CD8-positive, alpha-beta memory T cell (primary cell): Measurements from ENCODE around the gene GARIN5A. TPM values are rescaled to one million over a fixed set of nuclear protein-coding genes. Genes with fewer than 3 reads are reported as not detected.

ENCODE experiments used
- CTCF ChIA-PET: fragments of 350-600 bp; sonication (Branson Sonifier 250); formaldehyde crosslinking; loops from one replicate; lab custom pipeline; 2021; ENCODE audit warnings: antibody characterized with exemption; lab: Charles Lee
- POLR2A ChIA-PET: fragments of 350-600 bp; sonication (Branson Sonifier 250); formaldehyde crosslinking; loops from one replicate; lab custom pipeline; 2021; ENCODE audit warnings: antibody characterized with exemption; lab: Charles Lee
- DNase-seq, 5 donors: peaks; one replicate each; pipeline versions ENCODE4 v3.0.0 to v3.0.0-alpha.2; 2020 to 2022; ENCODE audit warnings: mixed read lengths in 1 of 5
- H3K27ac ChIP-seq: one replicate; pipeline ENCODE4 v1.7.0; 2013; ENCODE audit warnings: low read depth, mild to moderate bottlenecking, low read length, moderate library complexity
- H3K27me3 ChIP-seq: 2 replicates; pipeline ENCODE4 v1.7.0; 2013; ENCODE audit warnings: low read length, mild to moderate bottlenecking; ENCODE audit not compliant: insufficient read depth, poor library complexity, severe bottlenecking
- H3K36me3 ChIP-seq: 2 replicates; pipeline ENCODE4 v1.7.0; 2013; ENCODE audit warnings: mild to moderate bottlenecking, low read length, moderate library complexity; ENCODE audit not compliant: insufficient read depth
- H3K4me1 ChIP-seq: 2 replicates; pipeline ENCODE4 v1.7.0; 2013; ENCODE audit warnings: mild to moderate bottlenecking, low read length, moderate library complexity; ENCODE audit not compliant: insufficient read depth
- H3K4me3 ChIP-seq: 2 replicates; pipeline ENCODE4 v1.7.0; 2013; ENCODE audit warnings: mild to moderate bottlenecking, low read length
- H3K9me3 ChIP-seq: 2 replicates; pipeline ENCODE4 v1.7.0; 2013; ENCODE audit warnings: mild to moderate bottlenecking, low read length
- H3K27ac Mint-ChIP-seq, 8 donors: one replicate each; pipeline ENCODE4 v1.8.0; 2020 to 2021; ENCODE audit warnings: mixed read lengths in 8 of 8, mild to moderate bottlenecking in 6 of 8, inconsistent platforms in 3 of 8, moderate library complexity in 3 of 8
- H3K27me3 Mint-ChIP-seq, 2 donors: one replicate each; pipeline ENCODE4 v1.8.0; 2020 to 2021; ENCODE audit warnings: mixed read lengths in 2 of 2, mild to moderate bottlenecking in 1 of 2, moderate library complexity in 1 of 2
- H3K36me3 Mint-ChIP-seq, 3 donors: one replicate each; pipeline ENCODE4 v1.8.0; 2020 to 2021; ENCODE audit warnings: mixed read lengths in 3 of 3, inconsistent platforms in 1 of 3, mild to moderate bottlenecking in 1 of 3
- H3K4me1 Mint-ChIP-seq, 3 donors: one replicate each; pipeline ENCODE4 v1.8.0; 2020 to 2021; ENCODE audit warnings: mixed read lengths in 3 of 3, inconsistent platforms in 1 of 3, mild to moderate bottlenecking in 1 of 3
- H3K4me3 Mint-ChIP-seq, 7 donors: one replicate each; pipeline ENCODE4 v1.8.0; 2020 to 2021; ENCODE audit warnings: mixed read lengths in 7 of 7, mild to moderate bottlenecking in 6 of 7, moderate library complexity in 4 of 7, inconsistent platforms in 2 of 7
- H3K9me3 Mint-ChIP-seq, 5 donors: one replicate each; pipeline ENCODE4 v1.8.0; 2020 to 2022; ENCODE audit warnings: mixed read lengths in 5 of 5, mild to moderate bottlenecking in 3 of 5, moderate library complexity in 2 of 5, inconsistent platforms in 1 of 5
- polyA plus RNA-seq: library from polyadenylated mRNA; unstranded; fragments of 300-500 nt; fragmentation: Illumina TruSeq; gene quantifications from one replicate; pipeline ENCODE4 v1.2.3, GENCODE V29; 2021
- total RNA-seq, 2 experiments: library from RNA; stranded (reverse); gene quantifications; one replicate each; pipeline ENCODE4 v1.2.3, GENCODE V29; 2021

Gene GARIN5A
- total and polyA plus RNA-seq, 3 experiments from 2014 or later = 0.33 to 0.97 (median 0.57) TPM

DNA sequence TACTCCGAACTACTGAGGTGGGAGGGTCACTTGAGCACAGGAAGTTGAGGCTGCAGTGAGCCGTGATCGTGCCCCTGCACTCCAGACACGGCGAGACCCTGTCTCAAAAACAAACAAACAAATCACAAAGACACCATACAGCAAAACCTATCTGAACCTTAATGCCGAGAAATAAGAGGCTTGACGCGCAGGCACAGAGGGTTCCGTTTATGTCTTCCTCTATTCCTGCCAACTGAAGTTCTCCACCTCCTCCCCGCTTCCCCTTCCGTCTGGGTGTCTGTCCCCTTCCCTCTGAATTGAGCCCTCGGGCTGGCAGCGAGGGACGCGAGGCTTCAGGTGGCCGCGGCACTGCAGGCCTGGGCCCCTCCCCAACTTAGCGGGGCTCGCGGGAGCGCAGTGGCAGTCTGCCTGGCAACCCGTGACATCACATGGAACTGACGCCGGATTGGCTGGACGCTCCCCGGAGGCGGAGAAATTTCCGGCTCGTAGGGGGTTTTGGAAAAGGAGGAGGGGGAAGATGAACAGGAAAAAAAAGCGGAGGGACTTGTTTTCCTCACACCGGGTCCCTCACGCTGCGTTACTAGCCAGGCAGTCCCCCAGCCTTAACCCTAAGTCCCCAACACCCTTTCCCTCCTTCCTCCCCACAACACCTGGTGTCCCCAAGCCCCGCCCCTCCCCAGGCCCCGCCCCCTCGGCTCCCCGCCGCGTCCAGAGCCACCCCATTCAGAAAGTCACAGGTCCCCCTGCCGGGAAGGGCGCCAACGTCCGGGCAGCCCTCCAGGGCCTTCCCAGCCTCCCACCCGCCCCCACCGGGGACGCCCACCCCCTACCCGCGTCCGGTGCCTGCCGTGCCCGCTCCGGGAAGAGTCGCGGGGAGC lies 45.1 kb downstream of the GARIN5A start:
- peak overlapping the region; percentile 89 to 97 (median 91) for H3K4me3 Mint-ChIP-seq
- CTCF ChIA-PET = no interaction called here
- Histone ChIP-seq H3K27ac (peak overlapping the region; percentile 19), H3K27me3 (peaks cover 4% of the 10 kb centered on the region), H3K9me3 (no peaks in the 10 kb centered on the region), H3K4me1 (peaks cover 9% of the 10 kb centered on the region), H3K36me3 (no peaks in the 10 kb centered on the region), H3K4me3 (peak overlapping the region; percentile 78)
- peak overlapping the region; percentile 64 to 96 (median 86) for H3K27ac Mint-ChIP-seq
- no peaks in the 10 kb centered on the region for H3K9me3 Mint-ChIP-seq
- H3K4me1 Mint-ChIP-seq = peaks cover 11 to 15% (median 12%) of the 10 kb centered on the region in 3 donors
- peak; percentile 76 to 89 (median 86) for DNase-seq
- POLR2A ChIA-PET = no interaction called here
- peaks cover 0 to 4% (median 0%) of the 10 kb centered on the region in 3 donors for H3K36me3 Mint-ChIP-seq
- peaks cover 22 to 43% of the 10 kb centered on the region in 2 donors for H3K27me3 Mint-ChIP-seq

GRCh38 chr19:50430888-50431342 lies 45.7 kb downstream of the GARIN5A start:
- peaks cover 11 to 15% (median 12%) of the 10 kb centered on the region in 3 donors for H3K4me1 Mint-ChIP-seq
- H3K27me3 Mint-ChIP-seq = peaks cover 20 to 43% of the 10 kb centered on the region in 2 donors
- no peak for DNase-seq
- CTCF ChIA-PET = no interaction called here
- H3K27ac ChIP-seq = peak overlapping the region; percentile 19
- H3K27me3 ChIP-seq = peaks cover 4% of the 10 kb centered on the region
- peaks cover 0 to 4% (median 0%) of the 10 kb centered on the region in 3 donors for H3K36me3 Mint-ChIP-seq
- peaks cover 9% of the 10 kb centered on the region for H3K4me1 ChIP-seq
- H3K9me3 ChIP-seq = no peaks in the 10 kb centered on the region
- POLR2A ChIA-PET = no interaction called here
- no peaks in the 10 kb centered on the region for H3K36me3 ChIP-seq
- no peaks in the 10 kb centered on the region for H3K9me3 Mint-ChIP-seq
- peak overlapping the region; percentile 89 to 97 (median 91) for H3K4me3 Mint-ChIP-seq
- H3K4me3 ChIP-seq = peak overlapping the region; percentile 78
- H3K27ac Mint-ChIP-seq = peak overlapping the region in 6 of 8 donors; percentile 47 to 86 (median 68)

DNA sequence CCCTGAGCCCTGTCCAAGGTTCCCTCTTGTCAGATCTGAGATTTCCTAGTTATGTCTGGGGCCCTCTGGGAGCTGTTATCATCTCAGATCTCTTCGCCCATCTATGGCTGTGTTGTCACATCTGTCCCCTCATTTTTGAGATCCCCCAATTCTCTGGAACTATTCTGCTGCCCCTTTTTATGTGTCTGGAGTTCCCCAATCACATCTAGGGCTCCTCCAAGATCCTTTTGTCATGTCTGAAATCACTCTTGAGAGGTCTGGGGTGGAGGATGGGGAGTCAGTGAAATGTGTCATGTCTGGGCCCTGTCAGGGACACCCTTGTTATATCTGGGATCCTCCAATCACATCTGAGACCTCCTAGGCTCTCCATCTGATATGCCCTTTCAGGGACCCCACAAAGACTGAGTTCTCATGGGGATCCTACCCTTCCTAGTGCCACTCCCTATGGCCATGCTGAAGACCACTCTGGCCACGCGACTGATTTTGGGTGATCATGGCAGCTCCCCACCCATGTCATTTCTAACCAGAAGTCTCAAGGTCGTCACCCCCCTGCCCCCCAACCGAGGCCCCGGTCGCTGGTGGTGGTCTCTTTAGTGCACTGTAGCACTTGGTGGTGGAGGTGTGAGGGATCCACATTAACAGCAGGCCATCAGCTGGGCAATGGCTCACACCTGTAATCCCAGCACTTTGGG lies 47.7 kb downstream of the GARIN5A start:
- H3K4me1 Mint-ChIP-seq = peaks cover 11 to 15% (median 12%) of the 10 kb centered on the region in 3 donors
- peaks cover 4% of the 10 kb centered on the region for H3K27me3 ChIP-seq
- no peaks in the 10 kb centered on the region for H3K9me3 ChIP-seq
- H3K27me3 Mint-ChIP-seq = peaks cover 18 to 41% of the 10 kb centered on the region in 2 donors
- H3K4me3 Mint-ChIP-seq = peak overlapping the region in 1 of 7 donors; percentile 54
- peaks cover 9% of the 10 kb centered on the region for H3K4me1 ChIP-seq
- no peaks in the 10 kb centered on the region for H3K36me3 ChIP-seq
- no peak for DNase-seq
- no peak overlapping the region for H3K27ac Mint-ChIP-seq
- H3K27ac ChIP-seq = no peak overlapping the region
- H3K4me3 ChIP-seq = no peak overlapping the region
- peaks cover 0 to 4% (median 0%) of the 10 kb centered on the region in 3 donors for H3K36me3 Mint-ChIP-seq
- ChIA-PET CTCF (interaction anchor here (1.2 kb wide), 1 partner anchor 60 kb away, joined by 3 read pairs; no protein-coding TSS in a partner anchor), POLR2A (no interaction called here)
- H3K9me3 Mint-ChIP-seq = no peaks in the 10 kb centered on the region

- H3K27me3 Mint-ChIP-seq = peaks cover 21 to 43% of the 10 kb centered on the region in 2 donors
- H3K27ac Mint-ChIP-seq = no peak overlapping the region
- peak in 1 of 5 donors; percentile 23 for DNase-seq
- Histone ChIP-seq H3K4me3 (peak overlapping the region; percentile 28), H3K27me3 (peaks cover 4% of the 10 kb centered on the region), H3K9me3 (no peaks in the 10 kb centered on the region), H3K4me1 (peaks cover 9% of the 10 kb centered on the region), H3K36me3 (no peaks in the 10 kb centered on the region), H3K27ac (no peak overlapping the region)
- CTCF ChIA-PET = interaction anchor here (1.2 kb wide), 1 partner anchor 60 kb away, joined by 3 read pairs; no protein-coding TSS in a partner anchor
- H3K36me3 Mint-ChIP-seq = peaks cover 0 to 4% (median 0%) of the 10 kb centered on the region in 3 donors
- peaks cover 11 to 15% (median 12%) of the 10 kb centered on the region in 3 donors for H3K4me1 Mint-ChIP-seq
- H3K9me3 Mint-ChIP-seq = no peaks in the 10 kb centered on the region
- POLR2A ChIA-PET = interaction anchor here (0.6 kb wide), 1 partner anchor 34 kb away, joined by 3 read pairs; no protein-coding TSS in a partner anchor
- peak overlapping the region in 3 of 7 donors; percentile 3 to 68 (median 52) for H3K4me3 Mint-ChIP-seq
These were observed 48.6 kb downstream of the GARIN5A start for GRCh38 chr19:50427997-50428425.

- peaks cover 0 to 4% (median 0%) of the 10 kb centered on the region in 3 donors for H3K36me3 Mint-ChIP-seq
- no peak overlapping the region for H3K4me3 ChIP-seq
- H3K36me3 ChIP-seq = no peaks in the 10 kb centered on the region
- H3K4me1 ChIP-seq = peaks cover 7% of the 10 kb centered on the region
- H3K27ac Mint-ChIP-seq = no peak overlapping the region
- peaks cover 11 to 15% (median 12%) of the 10 kb centered on the region in 3 donors for H3K4me1 Mint-ChIP-seq
- DNase-seq = no peak
- CTCF ChIA-PET = no interaction called here
- H3K9me3 ChIP-seq = no peaks in the 10 kb centered on the region
- POLR2A ChIA-PET = interaction anchor here (0.6 kb wide), 1 partner anchor 35 kb away, joined by 3 read pairs; no protein-coding TSS in a partner anchor
- H3K9me3 Mint-ChIP-seq = no peaks in the 10 kb centered on the region
- H3K27ac ChIP-seq = no peak overlapping the region
- H3K27me3 Mint-ChIP-seq = peaks cover 21 to 37% of the 10 kb centered on the region in 2 donors
- peak overlapping the region in 2 of 7 donors; percentile 3 to 52 for H3K4me3 Mint-ChIP-seq
- no peaks in the 10 kb centered on the region for H3K27me3 ChIP-seq
These were observed 49.2 kb downstream of the GARIN5A start for GRCh38 chr19:50427318-50427925.

DNA sequence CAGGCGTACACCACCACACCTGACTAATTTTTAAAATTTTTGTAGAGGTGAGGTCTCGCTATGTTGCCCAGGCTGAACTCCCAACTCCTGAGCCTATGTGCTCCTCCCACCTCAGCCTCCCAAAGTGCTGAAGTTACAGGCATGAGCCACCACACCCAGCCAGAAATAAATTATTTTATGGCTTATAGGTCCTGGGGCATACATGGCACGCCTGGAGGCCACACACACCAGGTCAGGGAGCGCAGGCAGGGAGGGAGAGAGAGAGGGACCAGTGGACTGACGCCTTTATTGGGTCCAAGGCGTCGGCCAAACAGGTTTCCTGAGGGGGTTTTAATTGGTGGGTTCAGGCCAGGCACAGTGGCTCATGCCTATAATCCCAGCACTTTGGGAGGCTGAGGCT lies 51.1 kb downstream of the GARIN5A start:
- no peak overlapping the region for H3K27ac Mint-ChIP-seq
- H3K27me3 Mint-ChIP-seq = peaks cover 26 to 39% of the 10 kb centered on the region in 2 donors
- no peak overlapping the region for H3K4me3 ChIP-seq
- peaks cover under 1 to 4% (median 2%) of the 10 kb centered on the region in 3 donors for H3K4me1 Mint-ChIP-seq
- no peaks in the 10 kb centered on the region for H3K9me3 Mint-ChIP-seq
- H3K4me1 ChIP-seq = no peaks in the 10 kb centered on the region
- no peak for DNase-seq
- no peaks in the 10 kb centered on the region for H3K36me3 Mint-ChIP-seq
- POLR2A ChIA-PET = no interaction called here
- no peak overlapping the region for H3K4me3 Mint-ChIP-seq
- H3K36me3 ChIP-seq = no peaks in the 10 kb centered on the region
- H3K9me3 ChIP-seq = no peaks in the 10 kb centered on the region
- CTCF ChIA-PET = no interaction called here
- H3K27me3 ChIP-seq = no peaks in the 10 kb centered on the region
- no peak overlapping the region for H3K27ac ChIP-seq

- ChIA-PET CTCF (no interaction called here), POLR2A (no interaction called here)
- Mint-ChIP-seq H3K27ac (no peak overlapping the region), H3K4me1 (peaks cover 7 to 12% (median 10%) of the 10 kb centered on the region in 3 donors), H3K9me3 (no peaks in the 10 kb centered on the region), H3K27me3 (peaks cover 22 to 42% of the 10 kb centered on the region in 2 donors), H3K36me3 (no peaks in the 10 kb centered on the region), H3K4me3 (no peak overlapping the region)
- H3K4me1 ChIP-seq = no peaks in the 10 kb centered on the region
- no peaks in the 10 kb centered on the region for H3K9me3 ChIP-seq
- H3K4me3 ChIP-seq = no peak overlapping the region
- no peaks in the 10 kb centered on the region for H3K36me3 ChIP-seq
- H3K27ac ChIP-seq = no peak overlapping the region
- H3K27me3 ChIP-seq = peaks cover 11% of the 10 kb centered on the region
- no peak for DNase-seq
These were observed 53.2 kb downstream of the GARIN5A start for GRCh38 chr19:50423279-50424113.
